ENCODE results near the gene PAPOLG.
"Not testable (repeated sequence)": the region's sequence is repeated elsewhere in the genome, so short reads cannot be mapped to it uniquely, and the experiment has no call there.

PAPOLG gene

DNA sequence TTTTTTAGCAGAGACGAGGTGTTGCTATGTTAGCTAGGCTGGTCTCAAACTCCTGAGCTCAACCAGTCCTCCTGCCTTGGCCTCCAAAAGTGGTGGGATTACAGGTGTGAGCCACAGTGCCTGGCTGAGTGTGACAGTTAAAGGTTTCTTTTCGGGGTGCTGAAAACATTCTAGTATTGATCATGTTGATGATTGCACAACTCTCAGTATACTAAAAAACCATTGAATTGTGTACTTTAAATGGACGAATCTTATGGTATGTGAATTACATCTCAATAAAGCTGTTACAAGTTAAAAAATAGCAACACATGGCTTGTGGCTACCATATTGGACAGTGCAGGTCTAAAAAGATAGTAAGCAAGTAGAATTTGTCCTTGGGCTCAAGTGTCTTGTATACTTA lies 22.3 kb downstream of the PAPOLG start:
- DNase-seq: no peak

DNA sequence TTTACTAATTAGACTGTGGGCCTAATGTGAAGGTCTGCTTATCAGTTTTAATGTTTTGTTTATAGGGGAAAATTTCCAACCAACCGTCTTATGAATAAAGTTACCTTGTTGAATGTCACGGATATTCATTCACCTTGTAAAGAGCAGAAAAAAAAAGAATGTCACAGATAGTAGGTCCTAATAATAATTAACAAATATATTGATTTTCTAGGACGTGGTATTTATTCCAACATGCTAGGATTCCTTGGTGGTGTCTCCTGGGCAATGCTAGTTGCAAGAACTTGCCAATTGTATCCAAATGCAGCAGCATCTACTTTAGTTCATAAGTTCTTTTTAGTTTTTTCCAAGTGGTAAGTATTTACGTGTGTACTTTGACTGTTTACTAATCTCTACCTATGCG lies 23.4 kb downstream of the PAPOLG start:
- DNase-seq: no peak

DNA sequence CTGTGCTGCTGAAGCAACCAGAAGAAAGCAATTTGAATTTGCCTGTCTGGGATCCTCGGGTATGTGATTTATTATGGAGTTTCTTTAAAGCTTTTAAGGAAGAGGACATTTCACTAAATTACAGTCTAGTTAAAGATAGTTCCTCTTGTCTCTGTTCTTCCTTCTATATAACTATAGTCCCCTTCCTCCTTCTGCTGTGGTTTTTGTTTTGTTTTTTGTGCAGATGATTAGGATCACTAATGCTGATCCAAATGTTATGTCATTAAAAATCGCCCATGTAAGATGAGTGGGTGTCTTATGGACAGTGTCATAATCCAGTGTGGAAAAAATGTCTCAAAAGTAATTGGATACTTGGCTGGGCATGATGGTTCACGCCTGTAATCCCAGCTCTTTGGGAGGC lies 24.7 kb downstream of the PAPOLG start:
- no peak for DNase-seq

DNA sequence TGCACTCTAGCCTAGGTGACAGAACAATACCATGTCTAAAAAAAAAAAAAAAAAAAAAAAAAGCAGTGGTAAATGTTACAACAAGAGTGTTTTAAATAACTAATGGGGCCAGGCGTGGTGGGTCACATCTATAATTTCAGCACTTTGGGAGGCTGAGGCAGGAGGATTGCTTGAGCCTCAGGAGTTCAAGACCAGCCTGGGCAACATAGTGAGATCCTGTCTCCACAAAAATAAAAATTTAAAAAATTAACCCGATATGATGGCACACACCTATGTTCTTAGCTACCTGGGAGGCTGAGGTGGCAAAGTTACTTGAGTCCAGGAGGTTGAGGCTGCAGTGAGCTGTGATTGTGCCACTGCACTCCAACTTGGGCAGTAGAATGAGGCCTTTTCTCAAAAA lies 37.1 kb downstream of the PAPOLG start:
- DNase-seq: no peak

DNA sequence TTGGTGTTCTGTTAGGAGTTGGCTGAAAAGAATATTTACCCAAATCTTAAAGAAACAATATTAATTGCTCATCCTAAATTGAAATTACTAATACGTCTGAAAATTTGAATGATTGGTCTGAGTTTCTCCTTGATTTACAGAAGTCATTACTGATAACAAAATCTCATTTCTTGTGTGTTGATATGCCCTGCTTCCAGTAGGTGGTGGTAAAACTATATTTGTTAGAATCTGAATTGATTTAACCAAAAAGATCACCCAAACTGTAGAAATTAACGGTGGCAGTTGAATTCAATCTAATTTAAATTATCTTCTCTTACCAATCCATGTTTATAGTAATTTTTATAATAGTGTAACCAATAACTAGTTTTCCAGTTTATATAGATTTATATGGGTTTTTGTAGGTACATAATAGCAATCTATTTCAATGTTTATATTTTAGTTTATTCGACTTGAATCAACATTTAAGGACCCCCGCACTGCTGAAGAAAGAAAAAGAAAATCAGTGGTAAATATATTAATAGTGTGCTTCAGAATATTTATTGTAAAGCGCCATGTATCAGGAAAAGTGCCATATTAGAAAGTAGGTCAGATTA lies 38.3 kb downstream of the PAPOLG start:
- no peak for DNase-seq

DNA sequence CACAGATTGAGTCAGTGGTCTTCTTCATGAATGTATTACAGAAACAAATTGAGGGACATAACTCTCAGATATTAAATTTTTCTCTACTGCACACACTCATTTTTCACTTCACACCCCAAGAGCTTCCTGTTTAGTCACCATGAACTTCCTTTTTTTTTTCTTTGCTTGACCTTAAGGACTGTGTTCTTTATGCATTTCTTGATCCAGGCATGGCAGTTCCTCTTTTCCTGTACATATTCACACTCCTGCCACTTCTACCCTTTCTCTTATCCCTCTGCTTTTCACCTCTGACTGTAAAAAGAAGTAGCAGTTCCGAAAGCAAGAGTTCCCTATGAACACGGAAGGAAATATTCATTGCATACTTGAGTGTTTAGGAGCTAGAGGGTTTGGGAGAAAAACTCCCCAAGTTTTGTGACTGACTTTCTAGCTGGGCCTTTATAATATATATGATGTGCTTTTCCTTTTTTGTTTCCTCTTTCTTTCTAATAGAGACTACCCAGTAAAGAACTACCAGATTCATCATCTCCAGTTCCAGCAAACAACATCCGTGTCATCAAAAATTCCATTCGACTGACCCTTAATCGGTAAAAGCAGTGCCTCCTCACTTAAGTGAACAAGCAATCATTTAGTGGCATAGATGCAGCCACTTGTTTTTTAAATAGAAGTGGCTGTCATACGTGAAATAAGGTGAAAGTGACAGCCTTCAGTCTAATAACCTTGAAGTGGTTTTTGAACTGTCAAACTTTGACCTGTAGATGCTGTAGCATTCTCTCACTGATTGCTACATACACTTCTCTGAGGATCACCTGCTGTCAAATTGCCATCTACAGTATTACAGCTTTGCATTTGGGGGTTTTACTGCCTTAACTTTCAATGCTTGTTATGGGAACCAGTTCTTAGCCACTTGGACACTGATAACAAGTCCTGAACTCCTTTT lies 40.8 kb downstream of the PAPOLG start:
- DNase-seq: no peak

DNA sequence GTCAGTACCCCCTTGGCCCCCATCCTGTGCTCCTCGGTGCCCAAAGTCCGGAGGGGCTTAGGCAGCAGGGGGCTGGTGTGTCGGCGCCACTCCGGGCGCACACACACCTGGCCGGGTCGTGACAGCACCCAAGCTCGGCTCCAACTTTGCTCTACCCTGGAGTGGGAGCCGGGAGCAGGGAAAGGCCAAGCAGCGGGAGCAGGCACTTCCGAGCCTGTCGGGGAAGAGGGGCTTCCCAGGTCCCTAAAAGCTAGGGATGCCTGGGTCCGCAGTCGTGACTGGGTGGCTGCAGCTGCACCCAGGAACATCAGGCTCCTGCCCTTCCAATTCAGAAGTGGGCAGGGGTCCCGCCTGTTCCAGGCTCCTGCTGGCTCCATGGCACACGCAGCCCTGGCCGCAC lies 48.4 kb downstream of the PAPOLG start:
- no peak for DNase-seq

DNA sequence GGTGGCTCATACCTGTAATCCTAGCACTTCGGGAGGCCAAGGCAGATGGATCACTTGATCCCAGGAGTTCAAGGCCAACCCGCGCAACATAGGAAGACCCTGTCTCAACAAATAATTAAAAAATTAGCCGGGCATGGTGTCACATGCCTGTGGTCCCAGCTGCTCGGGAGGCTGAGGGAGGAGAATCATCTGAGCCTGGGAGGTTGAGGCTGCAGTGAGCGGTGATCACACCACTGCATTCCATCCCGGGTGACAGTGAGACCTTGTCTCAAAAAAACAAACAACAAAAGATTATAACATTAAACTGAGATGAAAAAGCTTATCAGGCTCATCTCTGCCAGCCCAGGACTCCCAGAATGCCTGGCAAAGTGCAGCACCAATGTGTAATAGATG lies 50.5 kb downstream of the PAPOLG start:
- no peak for DNase-seq

DNA sequence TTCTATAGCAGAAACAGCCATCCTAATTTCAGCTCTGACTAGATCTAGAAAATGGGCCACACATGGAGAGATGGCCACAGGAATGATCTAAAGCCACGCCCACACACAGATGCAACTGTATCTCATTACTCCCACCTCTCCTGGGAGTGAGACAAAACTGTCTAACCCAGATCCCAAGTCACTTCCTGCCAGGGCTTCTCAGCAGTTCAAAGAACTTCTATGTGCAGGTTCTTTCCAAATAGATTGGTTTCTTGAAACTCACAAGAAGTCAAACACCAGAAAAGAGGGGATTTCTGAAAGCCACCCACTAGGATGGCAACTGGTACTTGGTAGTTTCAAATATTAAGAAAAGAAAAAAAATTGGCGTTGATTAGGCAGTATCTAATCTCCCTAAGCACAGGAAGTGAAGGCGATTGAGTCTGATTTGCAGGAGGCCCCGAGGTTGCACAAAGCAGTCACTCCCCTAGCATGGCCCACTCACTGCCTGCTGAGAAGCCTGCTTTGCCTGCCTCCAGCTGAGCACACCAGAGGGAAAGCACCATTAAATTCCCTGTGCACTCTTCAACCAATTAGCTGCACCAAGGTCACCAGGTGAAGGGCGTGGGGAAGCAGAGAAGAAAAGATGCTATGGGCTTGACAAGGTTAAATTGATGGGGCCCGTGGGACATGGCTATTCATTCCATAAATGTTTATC lies 51.1 kb downstream of the PAPOLG start:
- peak; percentile 38 for DNase-seq

DNA sequence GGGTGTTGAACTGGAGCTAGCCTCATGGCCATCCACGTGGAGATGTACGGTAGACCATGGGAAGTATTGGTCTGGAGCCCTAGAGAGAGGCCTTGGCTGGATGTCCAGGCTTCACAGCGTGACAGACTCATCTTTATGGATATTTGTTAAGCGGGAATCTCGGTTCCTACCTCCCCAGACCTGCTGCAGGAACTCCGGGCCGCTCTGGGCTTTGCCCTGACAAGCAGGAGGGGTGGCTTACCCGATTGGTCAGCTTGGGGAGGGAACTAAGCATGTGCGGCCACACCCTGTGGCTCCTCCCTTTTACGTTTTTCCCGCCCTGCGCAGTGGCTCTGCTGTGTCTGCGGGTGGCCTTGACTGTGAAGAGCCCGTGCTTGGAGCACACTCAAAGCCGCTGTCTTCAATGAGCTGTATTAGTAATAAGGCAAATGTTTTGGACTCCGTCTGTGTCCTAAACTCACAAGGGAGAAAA lies 52.3 kb downstream of the PAPOLG start:
- DNase-seq: no peak

DNA sequence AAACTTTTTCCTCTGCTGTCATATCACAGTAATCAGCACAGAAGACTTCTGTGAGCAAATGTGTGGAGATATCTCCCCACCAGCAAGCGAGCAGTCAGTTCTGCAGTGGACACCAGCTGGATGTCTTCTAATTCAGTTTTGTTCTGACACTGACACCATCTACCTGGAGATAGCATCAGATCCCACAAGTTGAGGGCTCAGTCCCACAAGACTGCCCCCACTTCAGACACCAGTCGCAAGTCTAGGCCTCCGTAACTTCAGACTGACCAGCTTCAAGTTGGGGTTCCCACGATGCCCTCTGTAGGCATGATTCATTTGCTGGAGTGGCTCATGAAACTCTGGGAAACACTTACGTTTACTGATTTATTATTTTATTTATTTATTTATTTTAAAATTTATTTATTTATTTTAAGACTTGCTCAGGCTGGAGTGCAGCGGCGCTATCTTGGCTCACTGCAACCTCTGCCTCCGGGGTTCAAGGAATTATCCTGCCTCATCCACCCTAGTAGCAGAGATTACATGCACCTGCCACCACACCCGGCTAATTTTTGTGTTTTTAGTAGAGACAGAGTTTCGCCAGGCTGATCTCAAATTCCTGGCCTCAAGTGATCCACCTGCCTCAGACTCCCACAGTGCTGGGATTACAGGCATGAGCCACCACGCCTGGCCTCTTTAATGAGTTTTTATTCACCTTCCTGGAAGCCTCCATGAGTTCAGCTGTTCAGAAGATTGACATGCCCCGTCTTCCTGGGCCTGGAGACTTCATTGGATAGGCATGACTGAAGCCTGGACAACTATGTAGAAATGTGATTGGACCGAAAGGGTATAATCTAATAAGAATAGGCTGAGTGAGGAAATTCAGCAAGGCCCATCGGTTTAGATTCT lies 55.7 kb downstream of the PAPOLG start:
- no peak for DNase-seq

DNA sequence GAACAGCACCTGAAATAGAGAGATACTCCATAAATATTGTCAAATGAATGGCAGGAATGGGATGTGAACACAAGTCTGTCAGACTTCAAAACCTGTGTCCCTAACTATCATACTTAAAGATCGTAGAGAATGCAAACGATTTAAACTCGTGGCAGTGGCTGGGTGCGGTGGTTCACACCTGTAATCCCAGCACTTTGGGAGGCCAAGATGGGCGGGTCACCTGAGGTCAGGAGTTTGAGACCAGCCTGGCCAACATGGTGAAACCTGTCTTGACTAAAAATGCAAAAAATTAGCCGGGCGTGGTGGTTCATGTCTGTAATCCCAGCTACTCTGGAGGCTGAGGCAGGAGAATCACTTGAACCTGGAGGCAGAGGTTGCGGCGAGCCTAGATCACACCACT lies 61.1 kb downstream of the PAPOLG start:
- DNase-seq: not testable (repeated sequence)

DNA sequence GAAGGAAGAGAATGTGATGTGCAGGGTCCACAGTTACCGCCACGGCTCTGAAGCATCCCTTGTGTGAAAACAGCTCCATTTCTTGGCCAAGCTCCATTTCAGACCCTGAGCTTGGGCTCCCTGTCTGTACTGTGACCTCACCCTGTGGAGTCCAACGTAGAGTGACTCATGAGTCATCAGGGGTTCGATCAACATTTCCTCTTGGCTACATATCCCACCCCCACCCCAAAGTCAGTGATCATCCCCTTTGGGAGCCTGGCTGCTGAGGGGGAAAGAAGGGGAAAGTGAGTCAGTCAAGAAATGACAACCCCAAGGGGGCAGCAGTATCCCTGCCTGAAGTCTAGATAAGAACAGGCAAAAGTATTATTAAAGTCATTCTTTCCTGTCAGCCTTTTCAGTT lies 62.2 kb downstream of the PAPOLG start:
- DNase-seq: peak; percentile 53

DNA sequence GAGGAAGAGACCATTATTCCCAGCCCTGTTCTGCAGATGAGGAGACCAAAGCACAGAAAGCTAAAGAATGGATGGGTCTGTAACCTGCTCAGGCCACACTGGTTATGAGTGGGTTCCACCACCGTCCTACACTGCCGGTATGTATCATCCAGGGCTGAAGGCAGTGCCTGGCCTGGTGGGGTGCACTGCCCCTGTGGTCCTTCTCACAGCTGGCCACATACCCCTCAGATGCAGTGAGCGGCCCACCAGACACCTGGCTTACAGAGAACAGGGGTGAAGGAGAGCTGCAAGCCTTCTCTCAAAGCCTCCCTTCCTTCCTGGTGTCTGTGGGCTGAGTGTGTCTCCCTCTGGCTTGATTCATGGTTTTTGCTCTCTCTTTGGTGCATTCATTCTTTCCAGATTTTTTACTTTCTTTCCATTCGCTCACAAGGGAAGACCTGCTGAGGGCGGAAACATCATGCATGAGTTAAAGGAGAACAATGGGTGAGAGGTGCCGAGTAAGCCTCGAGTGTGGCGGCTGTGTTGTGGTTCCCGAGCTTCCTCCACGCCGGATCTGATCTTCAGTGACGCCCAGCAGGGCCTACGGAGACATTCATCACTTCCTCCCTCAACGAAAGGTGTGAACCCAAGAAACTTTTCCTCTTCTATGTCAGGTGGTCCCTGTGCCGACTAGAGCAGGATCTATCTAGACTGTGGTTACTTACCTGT lies 63.2 kb downstream of the PAPOLG start:
- DNase-seq: peak; percentile 82

DNA sequence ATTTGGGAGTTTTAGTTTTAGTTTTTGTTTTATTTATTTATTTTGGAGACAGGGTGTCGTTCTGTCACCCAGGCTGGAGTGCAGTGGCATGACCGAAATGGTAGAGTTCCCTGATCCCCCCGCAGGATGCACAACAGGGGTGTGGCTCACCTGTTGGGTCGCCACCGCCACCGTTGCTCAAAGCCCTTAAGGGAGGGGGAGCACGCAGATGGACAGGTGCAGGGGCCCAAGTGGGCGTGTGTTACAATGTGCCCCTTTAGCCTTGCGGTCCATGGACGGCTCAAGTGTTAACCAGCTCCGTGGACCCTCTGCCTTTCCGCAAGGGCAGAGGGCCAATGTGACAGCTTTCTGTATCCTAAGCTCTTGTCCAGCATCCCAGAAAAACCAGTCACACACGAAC lies 63.9 kb downstream of the PAPOLG start:
- DNase-seq: no peak

DNA sequence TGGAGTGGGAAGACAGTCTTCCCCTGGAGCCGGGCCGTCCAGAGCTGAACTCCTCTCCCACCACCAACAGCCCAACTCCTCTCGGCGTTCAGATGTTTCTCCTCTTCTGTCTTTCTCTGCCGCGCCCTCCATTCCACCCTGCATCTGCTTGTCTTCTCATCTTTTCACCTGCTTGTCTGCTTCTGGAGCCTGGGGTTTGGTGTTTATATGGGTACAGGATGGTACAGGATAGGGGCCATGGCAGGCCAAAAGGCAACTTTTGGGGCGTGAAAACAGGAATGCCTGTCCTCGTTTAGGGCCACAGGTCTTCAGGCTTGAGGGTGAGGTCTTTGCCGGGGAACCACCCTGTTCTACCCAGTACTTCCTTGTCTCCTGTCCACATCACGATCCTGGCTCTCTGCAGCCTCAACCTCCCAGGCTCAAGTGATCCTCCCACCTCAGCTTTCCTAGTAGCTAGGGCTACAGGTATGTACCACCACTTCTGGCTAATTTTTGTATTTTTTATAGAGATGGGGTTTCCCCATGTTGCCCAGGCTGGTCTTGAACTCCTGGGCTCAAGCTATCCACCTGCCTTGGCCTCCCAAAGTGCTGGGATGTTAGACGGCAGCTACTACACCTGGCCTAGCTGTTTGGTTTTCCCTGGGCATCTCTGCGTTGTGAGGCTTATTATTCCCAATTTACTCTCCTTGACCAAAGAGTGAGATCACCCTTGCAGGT lies 64.5 kb downstream of the PAPOLG start:
- DNase-seq: no peak

DNA sequence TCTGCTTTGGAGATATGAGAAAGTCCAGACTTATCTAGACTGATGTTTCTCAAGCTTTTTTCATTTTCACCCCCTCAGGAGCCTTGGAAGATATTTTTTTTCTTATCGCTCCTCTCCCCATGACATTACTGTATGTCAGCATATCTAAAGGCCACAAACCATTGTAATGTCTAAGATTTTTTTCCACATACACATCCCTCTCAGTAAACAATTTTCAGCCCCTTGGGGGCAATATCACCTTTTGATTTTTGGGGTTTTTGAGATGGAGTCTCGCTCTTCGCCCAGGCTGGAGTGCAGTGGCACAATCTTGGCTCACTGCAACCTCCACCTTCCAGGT lies 65.0 kb downstream of the PAPOLG start:
- DNase-seq: no peak

DNA sequence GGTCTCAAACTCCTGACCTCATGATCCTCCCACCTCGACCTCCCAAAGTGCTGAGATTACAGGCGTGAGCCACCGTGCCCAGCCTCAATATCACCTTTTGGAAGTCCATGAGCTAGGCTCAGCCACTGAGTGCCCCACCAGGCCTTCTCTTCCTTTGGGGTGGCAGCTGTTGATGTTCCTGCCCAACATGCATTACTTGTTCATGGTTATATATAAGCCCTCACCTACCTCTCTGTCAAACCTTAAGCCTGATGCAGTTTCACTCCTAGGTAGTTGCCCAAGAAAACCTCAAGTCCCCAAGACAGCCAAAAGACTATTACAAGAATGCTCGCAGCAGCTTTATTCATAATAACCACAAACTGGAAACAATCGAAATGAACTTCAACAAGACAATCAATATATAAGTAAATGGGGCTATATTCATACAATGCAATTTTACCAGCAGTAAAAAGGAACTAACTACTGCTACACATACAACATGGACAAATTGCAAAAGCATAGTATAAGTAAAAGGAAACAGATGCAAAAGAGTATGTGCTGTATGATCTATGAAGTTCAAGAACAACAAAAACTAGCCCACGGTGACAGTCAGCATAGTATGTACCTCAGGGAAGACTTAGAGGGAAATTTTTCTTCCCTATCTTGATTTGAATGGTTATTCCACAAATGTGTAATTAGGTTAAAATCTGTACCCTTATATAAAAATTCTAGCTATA lies 65.7 kb downstream of the PAPOLG start:
- no peak for DNase-seq

DNA sequence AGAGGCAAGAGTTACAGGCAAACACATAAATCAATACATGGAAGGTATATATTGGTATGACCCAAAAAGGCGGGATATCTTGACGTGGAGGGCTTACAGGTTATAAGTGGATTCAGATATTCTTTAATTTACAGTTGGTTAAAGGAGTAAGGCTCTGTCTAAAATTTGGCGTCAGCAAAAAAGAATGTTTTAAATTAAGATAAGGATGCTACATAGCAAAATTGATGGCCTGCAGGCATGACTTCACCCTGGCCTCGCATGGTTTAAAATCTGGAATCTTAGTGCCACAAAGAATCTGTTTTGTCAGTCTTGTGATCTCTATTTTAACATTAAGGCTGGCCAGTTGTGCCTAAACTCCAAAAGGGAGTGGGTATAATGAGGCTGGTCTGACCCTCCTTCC lies 66.9 kb downstream of the PAPOLG start:
- no peak for DNase-seq

DNA sequence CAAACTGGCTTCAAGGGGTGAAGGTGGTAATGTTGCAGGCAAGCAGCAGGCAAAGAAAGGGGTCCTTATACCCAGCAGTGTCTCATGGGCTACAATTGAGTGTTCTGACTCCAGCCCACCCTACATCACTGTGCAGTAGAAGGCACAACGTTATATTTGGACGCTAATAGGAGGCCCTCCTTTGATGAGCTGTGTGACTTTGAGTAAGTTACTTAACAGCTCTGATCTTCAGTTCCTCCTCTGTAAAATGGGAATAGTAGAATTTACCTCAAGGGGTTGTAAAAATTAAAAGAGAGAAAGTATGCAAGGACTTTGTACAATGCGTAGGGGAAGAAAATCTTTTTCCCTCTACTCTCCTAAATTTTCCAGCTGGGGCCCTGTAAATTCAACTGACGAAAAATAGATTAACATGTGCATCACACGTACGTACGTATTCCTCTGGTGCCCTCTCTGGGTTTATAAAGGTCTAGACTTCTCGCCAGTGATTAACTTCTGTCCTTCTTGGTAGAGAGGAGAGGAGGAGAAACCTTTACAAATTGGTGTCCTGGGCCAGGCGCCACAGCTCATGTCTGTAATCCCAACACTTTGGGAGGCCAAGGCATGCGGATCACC lies 67.7 kb downstream of the PAPOLG start:
- DNase-seq: no peak

Data from activated T-cell treated with anti-CD3 and anti-CD28 coated beads, Interleukin-2, amount 50 U/mL, for 1 hour (primary cell).